PC-9 (cell line): ENCODE data around the gene LDAH. TPM values are rescaled to one million over a fixed set of nuclear protein-coding genes. Genes with fewer than 3 reads are reported as not detected.

Experiments used
- BruUV-seq: library from RNA; stranded (reverse); fragments of 400-500 nt; replicated peaks from 2 replicates; lab custom pipeline; 2021; lab: Mats Ljungman, UMichigan
- CTCF ChIA-PET: fragments of 300-600 bp; sonication (Branson Sonifier 250); formaldehyde crosslinking; loops from one replicate; lab custom pipeline; 2022; ENCODE audit warnings: antibody characterized with exemption; lab: Charles Lee
- POLR2A ChIA-PET: fragments of 300-600 bp; sonication (Branson Sonifier 250); formaldehyde crosslinking; loops from one replicate; lab custom pipeline; 2022; ENCODE audit warnings: antibody characterized with exemption; ENCODE audit not compliant: unreplicated experiment; lab: Charles Lee
- DNase-seq, 2 experiments: peaks; one replicate each; pipeline versions ENCODE4 v3.0.0 to v3.0.0-alpha.2; 2015 to 2022; ENCODE audit warnings: mixed read lengths in 1 of 2
- H2AFZ ChIP-seq: fragments of 200-600 bp; sonication (generic); 2 replicates; pipeline ENCODE4 v1.8.1; 2017; ENCODE audit warnings: antibody characterized with exemption
- H3F3A ChIP-seq: fragments of 200-600 bp; sonication (generic); 2 replicates; pipeline ENCODE4 v1.8.1; 2017; ENCODE audit warnings: antibody characterized with exemption, mild to moderate bottlenecking, low read depth; ENCODE audit not compliant: insufficient read depth
- H3K27ac ChIP-seq: fragments of 200-600 bp; sonication (generic); 2 replicates; pipeline ENCODE4 v1.6.1; 2016; ENCODE audit warnings: mixed run types
- H3K27me3 ChIP-seq: fragments of 200-600 bp; sonication (generic); 2 replicates; pipeline ENCODE4 v1.6.1; 2016; ENCODE audit warnings: low read depth, mixed run types; ENCODE audit not compliant: insufficient read depth
- H3K36me3 ChIP-seq: fragments of 200-600 bp; sonication (generic); 2 replicates; pipeline ENCODE4 v1.6.1; 2016; ENCODE audit warnings: low read depth, mixed run types
- H3K4me1 ChIP-seq: fragments of 200-600 bp; sonication (generic); replicated peaks from 2 replicates; pipeline ENCODE4 v1.6.1; 2016; ENCODE audit warnings: mixed run types; ENCODE audit not compliant: insufficient read depth
- H3K4me2 ChIP-seq: fragments of 200-600 bp; sonication (generic); 2 replicates; pipeline ENCODE4 v1.6.1; 2017; ENCODE audit warnings: mixed run types
- H3K4me3 ChIP-seq: fragments of 200-600 bp; sonication (generic); 2 replicates; pipeline ENCODE4 v1.6.1; 2016; ENCODE audit warnings: mixed run types
- H3K79me2 ChIP-seq: fragments of 200-600 bp; sonication (generic); 2 replicates; pipeline ENCODE4 v1.6.1; 2017; ENCODE audit warnings: low read depth, mixed run types
- H3K9me2 ChIP-seq: fragments of 200-600 bp; sonication (generic); 2 replicates; pipeline ENCODE4 v1.8.1; 2017; ENCODE audit warnings: mild to moderate bottlenecking; ENCODE audit not compliant: insufficient read depth
- H3K9me3 ChIP-seq: fragments of 200-600 bp; sonication (generic); 2 replicates; pipeline ENCODE4 v1.8.1; 2016; ENCODE audit warnings: low read depth; ENCODE audit not compliant: insufficient read depth
- H4K20me1 ChIP-seq: fragments of 200-600 bp; sonication (generic); 2 replicates; pipeline ENCODE4 v1.8.1; 2017; ENCODE audit not compliant: insufficient read depth
- EZH2 ChIP-seq: fragments of 200-600 bp; sonication (generic); IDR thresholded peaks from 2 replicates; pipeline ENCODE4 v1.8.0; 2017; ENCODE audit warnings: antibody characterized with exemption, low read depth
- intact Hi-C: fragments of 100-400 bp; cut with micrococcal nuclease; formaldehyde crosslinking; loops from one replicate; pipeline ENCODE4 v1.10.0; 2022; ENCODE audit not compliant: unreplicated experiment
- total RNA-seq: library from RNA; stranded (reverse); gene quantifications from 2 replicates; pipeline ENCODE4 v1.2.3, GENCODE V29; 2021
- TF ChIP-seq, protein P1 (sequence below): fragments of 200-600 bp; sonication (generic); conservative IDR thresholded peaks from 2 replicates; pipeline ENCODE4 v1.6.1; 2017; ENCODE audit warnings: mixed run types, antibody characterized with exemption, mild to moderate bottlenecking, moderate library complexity

LDAH gene
- total RNA-seq, 1 experiment from 2014 or later = 18.3 TPM

DNA sequence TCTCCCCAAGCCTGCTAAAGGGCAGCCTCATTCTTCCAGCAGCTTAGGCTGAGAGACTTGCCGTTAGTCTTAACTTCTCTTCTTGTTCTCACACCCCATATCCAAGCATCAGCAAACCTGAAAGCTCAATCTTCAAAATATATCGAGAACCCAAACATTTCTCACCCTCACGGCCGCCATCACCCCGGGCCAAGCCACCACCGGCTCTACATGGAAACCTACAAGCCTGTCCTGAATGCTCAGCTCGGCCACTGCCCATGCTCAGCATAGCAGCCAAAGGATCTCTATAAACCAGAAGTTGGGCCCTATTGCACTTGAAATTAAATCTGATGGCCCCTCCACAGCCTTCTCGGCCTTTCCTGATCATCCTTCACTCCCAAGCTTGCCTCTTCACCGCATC, 174.1 kb downstream of the LDAH start:
- no peaks in the 10 kb centered on the region for H4K20me1 ChIP-seq
- no peaks in the 10 kb centered on the region for H3K79me2 ChIP-seq
- TF ChIP-seq, protein P1, sequence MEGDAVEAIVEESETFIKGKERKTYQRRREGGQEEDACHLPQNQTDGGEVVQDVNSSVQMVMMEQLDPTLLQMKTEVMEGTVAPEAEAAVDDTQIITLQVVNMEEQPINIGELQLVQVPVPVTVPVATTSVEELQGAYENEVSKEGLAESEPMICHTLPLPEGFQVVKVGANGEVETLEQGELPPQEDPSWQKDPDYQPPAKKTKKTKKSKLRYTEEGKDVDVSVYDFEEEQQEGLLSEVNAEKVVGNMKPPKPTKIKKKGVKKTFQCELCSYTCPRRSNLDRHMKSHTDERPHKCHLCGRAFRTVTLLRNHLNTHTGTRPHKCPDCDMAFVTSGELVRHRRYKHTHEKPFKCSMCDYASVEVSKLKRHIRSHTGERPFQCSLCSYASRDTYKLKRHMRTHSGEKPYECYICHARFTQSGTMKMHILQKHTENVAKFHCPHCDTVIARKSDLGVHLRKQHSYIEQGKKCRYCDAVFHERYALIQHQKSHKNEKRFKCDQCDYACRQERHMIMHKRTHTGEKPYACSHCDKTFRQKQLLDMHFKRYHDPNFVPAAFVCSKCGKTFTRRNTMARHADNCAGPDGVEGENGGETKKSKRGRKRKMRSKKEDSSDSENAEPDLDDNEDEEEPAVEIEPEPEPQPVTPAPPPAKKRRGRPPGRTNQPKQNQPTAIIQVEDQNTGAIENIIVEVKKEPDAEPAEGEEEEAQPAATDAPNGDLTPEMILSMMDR = no peak
- no peak for TF ChIP-seq EZH2
- no peaks in the 10 kb centered on the region for H3K9me2 ChIP-seq
- H3K27ac ChIP-seq = no peak overlapping the region
- H3K9me3 ChIP-seq = no peaks in the 10 kb centered on the region
- no peaks in the 10 kb centered on the region for H3F3A ChIP-seq
- no peaks in the 10 kb centered on the region for H3K36me3 ChIP-seq
- ChIA-PET CTCF (no interaction called here), POLR2A (interaction anchor here (0.6 to 0.7 kb wide), 2 partner anchors 92 to 202 kb away, joined by 5 read pairs; partner anchors contain the start of gene RHOB)
- H2AFZ ChIP-seq = no peak overlapping the region
- H3K4me1 ChIP-seq = peaks cover 12% of the 10 kb centered on the region
- H3K27me3 ChIP-seq = no peaks in the 10 kb centered on the region
- no peak overlapping the region for H3K4me3 ChIP-seq
- no peak overlapping the region for H3K4me2 ChIP-seq
- no peak for DNase-seq
- intact Hi-C loops = loop anchor here (10.0 kb wide), 1 partner anchor 544 kb away; no protein-coding TSS in a partner anchor
- BruUV-seq = no TSS peak

DNA sequence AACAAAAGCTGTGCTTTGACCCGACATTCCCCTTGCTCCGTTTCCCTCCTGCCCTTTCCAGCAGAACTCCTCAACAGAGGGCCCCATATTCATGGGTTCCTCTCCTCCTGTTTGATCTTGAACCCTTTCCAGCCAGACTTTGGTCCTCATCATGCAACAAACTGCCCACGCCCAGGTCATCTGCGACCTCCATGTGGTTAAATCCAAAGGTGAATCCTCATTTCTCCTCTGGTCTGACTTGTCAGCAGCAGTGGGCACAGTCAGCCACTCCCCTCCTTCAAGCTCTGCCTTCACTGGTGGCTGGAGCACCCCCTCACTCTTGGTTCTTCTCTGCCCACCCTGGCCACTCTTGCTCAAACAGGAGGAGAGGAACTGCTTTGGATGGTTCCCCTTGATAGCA, 174.7 kb downstream of the LDAH start:
- Histone ChIP-seq H3K79me2 (no peaks in the 10 kb centered on the region), H3K36me3 (no peaks in the 10 kb centered on the region), H4K20me1 (no peaks in the 10 kb centered on the region), H3K4me1 (peaks cover 12% of the 10 kb centered on the region), H3K27ac (no peak overlapping the region), H3F3A (no peaks in the 10 kb centered on the region), H3K4me2 (no peak overlapping the region), H3K9me2 (no peaks in the 10 kb centered on the region), H2AFZ (no peak overlapping the region), H3K27me3 (no peaks in the 10 kb centered on the region), H3K4me3 (no peak overlapping the region), H3K9me3 (no peaks in the 10 kb centered on the region)
- BruUV-seq = no TSS peak
- intact Hi-C loops = loop anchor here (10.0 kb wide), 1 partner anchor 543 kb away; no protein-coding TSS in a partner anchor
- no peak for DNase-seq
- ChIA-PET CTCF (no interaction called here), POLR2A (interaction anchor here (0.6 kb wide), 1 partner anchor 92 kb away, joined by 5 read pairs; no protein-coding TSS in a partner anchor)
- TF ChIP-seq, protein P1 = no peak
- TF ChIP-seq EZH2 = no peak

DNA sequence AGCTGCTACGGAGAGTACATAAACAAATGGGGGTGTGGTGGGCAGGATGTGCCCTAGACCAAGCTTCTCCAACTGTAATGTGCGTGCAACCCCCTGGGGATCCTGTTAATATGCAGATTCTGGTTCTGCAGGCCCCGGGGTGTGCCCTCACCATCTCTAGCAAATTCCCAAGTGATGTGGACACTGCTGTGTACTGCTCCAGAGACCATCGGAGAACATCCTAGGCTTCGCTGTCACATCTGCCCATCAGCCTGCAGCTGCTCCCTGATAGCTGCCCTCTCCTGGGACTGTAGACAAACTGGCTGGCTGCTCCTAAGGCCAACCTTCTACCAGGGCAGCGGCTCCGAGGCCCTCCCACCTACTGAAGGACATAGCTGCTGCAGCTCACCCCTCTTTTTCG, 175.2 kb downstream of the LDAH start:
- Histone ChIP-seq H3F3A (no peaks in the 10 kb centered on the region), H3K9me2 (no peaks in the 10 kb centered on the region), H3K9me3 (no peaks in the 10 kb centered on the region), H3K27ac (no peak overlapping the region), H3K79me2 (no peaks in the 10 kb centered on the region), H2AFZ (no peak overlapping the region), H4K20me1 (no peaks in the 10 kb centered on the region), H3K4me2 (no peak overlapping the region), H3K27me3 (no peaks in the 10 kb centered on the region), H3K4me1 (peaks cover 12% of the 10 kb centered on the region), H3K4me3 (no peak overlapping the region), H3K36me3 (no peaks in the 10 kb centered on the region)
- no peak for DNase-seq
- ChIA-PET CTCF (no interaction called here), POLR2A (no interaction called here)
- intact Hi-C loops = loop anchor here (10.0 kb wide), 1 partner anchor 543 kb away; no protein-coding TSS in a partner anchor
- BruUV-seq = no TSS peak
- TF ChIP-seq, protein P1 = no peak
- no peak for TF ChIP-seq EZH2
